ENCODE measurements around the gene ZEB1.

DNA sequence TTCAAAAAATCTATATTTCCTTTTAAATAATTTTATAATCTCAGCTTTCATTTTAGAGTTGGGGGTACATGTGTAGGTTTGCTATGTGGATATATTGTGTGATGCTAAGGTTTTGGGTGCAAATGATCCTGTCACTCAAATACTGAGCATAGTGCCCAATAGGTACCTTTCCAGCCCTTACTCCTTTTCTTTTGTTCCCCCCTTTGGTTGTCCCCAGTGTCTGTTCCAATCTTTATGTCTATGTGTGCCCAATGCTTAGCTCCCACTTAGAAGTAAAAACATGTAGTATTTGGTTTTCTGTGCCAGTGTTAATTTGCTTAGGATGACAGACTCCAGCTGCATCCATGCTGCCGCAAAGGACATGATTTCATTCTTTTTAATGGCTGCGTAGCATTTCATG is 103.6 kb downstream of the ZEB1 start:
- TF ChIP-seq, protein P1, sequence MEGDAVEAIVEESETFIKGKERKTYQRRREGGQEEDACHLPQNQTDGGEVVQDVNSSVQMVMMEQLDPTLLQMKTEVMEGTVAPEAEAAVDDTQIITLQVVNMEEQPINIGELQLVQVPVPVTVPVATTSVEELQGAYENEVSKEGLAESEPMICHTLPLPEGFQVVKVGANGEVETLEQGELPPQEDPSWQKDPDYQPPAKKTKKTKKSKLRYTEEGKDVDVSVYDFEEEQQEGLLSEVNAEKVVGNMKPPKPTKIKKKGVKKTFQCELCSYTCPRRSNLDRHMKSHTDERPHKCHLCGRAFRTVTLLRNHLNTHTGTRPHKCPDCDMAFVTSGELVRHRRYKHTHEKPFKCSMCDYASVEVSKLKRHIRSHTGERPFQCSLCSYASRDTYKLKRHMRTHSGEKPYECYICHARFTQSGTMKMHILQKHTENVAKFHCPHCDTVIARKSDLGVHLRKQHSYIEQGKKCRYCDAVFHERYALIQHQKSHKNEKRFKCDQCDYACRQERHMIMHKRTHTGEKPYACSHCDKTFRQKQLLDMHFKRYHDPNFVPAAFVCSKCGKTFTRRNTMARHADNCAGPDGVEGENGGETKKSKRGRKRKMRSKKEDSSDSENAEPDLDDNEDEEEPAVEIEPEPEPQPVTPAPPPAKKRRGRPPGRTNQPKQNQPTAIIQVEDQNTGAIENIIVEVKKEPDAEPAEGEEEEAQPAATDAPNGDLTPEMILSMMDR (IDR thresholded peaks at IDR 0.05), result no peak
- TF ChIP-seq POLR2AphosphoS5 (IDR thresholded peaks at IDR 0.05; ENCODE audit: low read depth, low read length), result no peak
